Right atrium auricular region (tissue), 2 donors: ENCODE data around the gene IFNLR1. TPM values are rescaled to one million over a fixed set of nuclear protein-coding genes. Genes with fewer than 3 reads are reported as not detected.

Experiments
- DNase-seq: peaks from one replicate; pipeline ENCODE4 v3.0.0-alpha.2; 2019; ENCODE audit warnings: low spot score
- H3K27ac ChIP-seq, 2 donors: fragments of 200-600 bp; sonication (generic); 1 replicate in 1 of 2; 2 replicates in 1 of 2; pipeline ENCODE4 v1.5.1; 2016 to 2019
- H3K27me3 ChIP-seq, 2 donors: fragments of 200-600 bp; sonication (generic); one replicate each; pipeline versions ENCODE4 v1.5.1 to v1.6.0; 2017 to 2019
- H3K36me3 ChIP-seq: fragments of 200-600 bp; sonication (generic); one replicate; pipeline ENCODE4 v1.5.1; 2016
- H3K4me1 ChIP-seq, 2 donors: fragments of 200-600 bp; sonication (generic); one replicate each; pipeline versions ENCODE4 v1.5.1 to v1.6.0; 2017 to 2019
- H3K4me3 ChIP-seq, 2 donors: fragments of 200-600 bp; sonication (generic); 1 replicate in 1 of 2; 2 replicates in 1 of 2; pipeline ENCODE4 v1.5.1; 2017 to 2019; ENCODE audit warnings: mild to moderate bottlenecking in 1 of 2, moderate library complexity in 1 of 2
- H3K9me3 ChIP-seq, 2 donors: fragments of 200-600 bp; sonication (generic); one replicate each; pipeline ENCODE4 v1.5.1; 2019
- CTCF ChIP-seq, 2 donors: fragments of 200-600 bp; sonication (generic); IDR thresholded peaks; one replicate each; pipeline ENCODE4 v1.5.1; 2019; ENCODE audit warnings: antibody characterized with exemption in 2 of 2
- total RNA-seq, 2 donors: library from RNA; depleted of rRNA; stranded (reverse); fragments of >200 nt; gene quantifications; one replicate each; pipeline ENCODE4 v1.1.0, GENCODE V29; 2016

IFNLR1 gene
- total RNA-seq, 2 donors from 2014 or later, result 3.7 to 6.2 TPM

GRCh38 chr1:24172598-24172997 is 14.5 kb downstream of the IFNLR1 start:
- Histone ChIP-seq H3K4me1 (no peaks in the 10 kb centered on the region), H3K9me3 (no peaks in the 10 kb centered on the region)
- TF ChIP-seq CTCF (IDR thresholded peaks at IDR 0.05), result no peak

GRCh38 chr1:24169286-24169685 is 17.8 kb downstream of the IFNLR1 start:
- Histone ChIP-seq H3K27ac (no peak overlapping the region), H3K36me3 (no peaks in the 10 kb centered on the region), H3K9me3 (no peaks in the 10 kb centered on the region), H3K4me3 (no peak overlapping the region), H3K27me3 (no peaks in the 10 kb centered on the region), H3K4me1 (no peaks in the 10 kb centered on the region)
- TF ChIP-seq CTCF (IDR thresholded peaks at IDR 0.05), result no peak
- no peak for DNase-seq

More at GRCh38 chr1:24172598-24172997, 14.5 kb downstream of the IFNLR1 start:
- DNase-seq, result no peak
- Histone ChIP-seq H3K27ac (no peak overlapping the region), H3K27me3 (no peaks in the 10 kb centered on the region), H3K36me3 (no peaks in the 10 kb centered on the region), H3K4me3 (no peak overlapping the region)

GRCh38 chr1:24168245-24168644 is 18.8 kb downstream of the IFNLR1 start:
- no peak overlapping the region for H3K27ac ChIP-seq
- no peaks in the 10 kb centered on the region for H3K36me3 ChIP-seq
- H3K27me3 ChIP-seq, result no peaks in the 10 kb centered on the region
- no peak overlapping the region for H3K4me3 ChIP-seq
- H3K9me3 ChIP-seq, result no peaks in the 10 kb centered on the region
- no peak for DNase-seq
- no peak for TF ChIP-seq CTCF (IDR thresholded peaks at IDR 0.05)
- no peaks in the 10 kb centered on the region for H3K4me1 ChIP-seq

GRCh38 chr1:24167008-24167407 is 20.1 kb downstream of the IFNLR1 start:
- no peaks in the 10 kb centered on the region for H3K9me3 ChIP-seq
- no peaks in the 10 kb centered on the region for H3K36me3 ChIP-seq
- no peak overlapping the region for H3K4me3 ChIP-seq
- no peaks in the 10 kb centered on the region for H3K27me3 ChIP-seq
- H3K4me1 ChIP-seq, result no peaks in the 10 kb centered on the region
- no peak for TF ChIP-seq CTCF (IDR thresholded peaks at IDR 0.05)
- H3K27ac ChIP-seq, result no peak overlapping the region
- no peak for DNase-seq

- Histone ChIP-seq H3K4me3 (no peak overlapping the region), H3K27me3 (no peaks in the 10 kb centered on the region), H3K36me3 (no peaks in the 10 kb centered on the region), H3K4me1 (no peaks in the 10 kb centered on the region), H3K27ac (no peak overlapping the region), H3K9me3 (no peaks in the 10 kb centered on the region)
- TF ChIP-seq CTCF (IDR thresholded peaks at IDR 0.05), result no peak
- DNase-seq, result no peak
Observed at GRCh38 chr1:24165500-24165899, 21.6 kb downstream of the IFNLR1 start.

GRCh38 chr1:24164004-24164403 is 23.1 kb downstream of the IFNLR1 start:
- Histone ChIP-seq H3K27me3 (no peaks in the 10 kb centered on the region), H3K9me3 (no peaks in the 10 kb centered on the region), H3K4me1 (no peaks in the 10 kb centered on the region), H3K27ac (no peak overlapping the region), H3K36me3 (no peaks in the 10 kb centered on the region), H3K4me3 (no peak overlapping the region)
- DNase-seq, result no peak
- no peak for TF ChIP-seq CTCF (IDR thresholded peaks at IDR 0.05)
